Measurements from ENCODE around the gene SNRPA.

Gene SNRPA

DNA sequence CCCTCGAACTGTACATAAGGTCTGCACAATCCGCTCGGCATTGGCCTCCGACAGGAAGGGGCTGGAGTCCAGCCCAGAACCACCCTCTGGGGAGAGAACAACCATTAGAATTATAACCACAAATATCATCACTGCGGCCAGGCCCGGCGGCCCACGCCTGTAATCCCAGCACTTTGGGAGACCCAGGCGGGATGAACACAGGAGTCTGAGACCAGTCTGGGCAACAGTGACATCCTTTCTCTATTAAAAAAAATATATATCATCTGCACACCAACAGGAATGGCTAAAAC, 45.7 kb upstream of the SNRPA start:
- TF ChIP-seq CTCF (IDR thresholded peaks at IDR 0.05; ENCODE audit: control extremely low read depth, extremely low read depth, low read depth, missing control alignments): no peak
- CTCF ChIA-PET: no interaction called here
- DNase-seq (ENCODE audit: extremely low spot score): no peak
- POLR2A ChIA-PET: no interaction called here

DNA sequence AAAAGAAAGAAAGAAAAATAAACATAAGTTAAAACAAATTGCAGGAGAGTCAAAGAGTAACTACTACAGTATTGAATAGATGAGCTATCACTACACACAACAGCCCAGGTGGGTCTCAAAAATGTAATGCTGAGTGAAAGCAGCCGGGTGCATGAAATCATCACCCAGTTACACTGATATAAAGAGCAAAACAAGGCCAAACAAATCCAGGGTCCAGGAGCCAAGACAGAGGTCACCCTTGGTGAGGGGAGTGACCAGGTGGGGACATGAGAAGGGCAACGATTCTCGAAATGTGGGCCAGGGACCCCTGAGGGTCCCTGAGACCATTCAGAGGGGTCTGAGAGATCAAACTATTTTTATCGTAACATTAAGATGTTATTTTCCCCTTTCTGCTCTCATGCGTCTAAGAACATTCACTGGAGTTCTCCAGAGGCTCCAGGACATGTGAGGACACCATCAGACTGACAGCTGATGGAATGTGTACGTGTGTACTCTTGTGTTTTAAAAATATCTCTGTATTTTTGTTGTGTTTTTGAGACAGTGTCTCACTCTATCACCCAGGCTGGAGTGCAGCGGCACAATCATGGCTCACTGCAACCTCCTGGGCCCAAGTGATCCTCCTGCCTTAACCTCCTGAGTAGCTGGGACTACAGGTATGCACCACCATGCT, 44.9 kb upstream of the SNRPA start:
- POLR2A ChIA-PET: no interaction called here
- CTCF ChIA-PET: interaction anchor here (1.0 kb wide), 1 partner anchor 43 kb away, joined by 3 read pairs; no protein-coding TSS in a partner anchor
- DNase-seq (ENCODE audit: extremely low spot score): no peak
- TF ChIP-seq CTCF (IDR thresholded peaks at IDR 0.05; ENCODE audit: control extremely low read depth, extremely low read depth, low read depth, missing control alignments): no peak

DNA sequence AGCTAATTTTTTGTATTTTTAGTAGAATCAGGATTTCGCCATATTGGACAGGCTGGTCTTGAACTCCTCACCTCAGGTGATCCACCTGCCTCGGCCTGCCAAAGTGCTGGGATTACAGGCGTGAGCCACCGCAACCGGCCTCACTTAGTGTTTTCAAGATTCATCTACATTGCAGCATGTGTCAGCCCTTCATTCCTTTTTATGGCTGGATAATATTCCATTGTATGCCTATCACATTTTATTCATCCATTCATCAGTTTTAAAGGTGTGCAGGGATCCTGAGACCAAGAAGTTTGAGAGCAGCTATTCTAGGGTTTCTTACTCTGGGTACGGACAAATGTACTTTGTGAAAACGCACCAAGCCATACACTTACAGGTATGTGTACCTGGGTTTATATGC, 43.4 kb upstream of the SNRPA start:
- ChIA-PET POLR2A (interaction anchor here (1.0 to 1.1 kb wide), 2 partner anchors 15 to 842 kb away, joined by 3 to 4 read pairs; no protein-coding TSS in a partner anchor), CTCF (no interaction called here)
- no peak for DNase-seq (ENCODE audit: extremely low spot score)
- TF ChIP-seq CTCF (IDR thresholded peaks at IDR 0.05; ENCODE audit: control extremely low read depth, extremely low read depth, low read depth, missing control alignments): no peak

DNA sequence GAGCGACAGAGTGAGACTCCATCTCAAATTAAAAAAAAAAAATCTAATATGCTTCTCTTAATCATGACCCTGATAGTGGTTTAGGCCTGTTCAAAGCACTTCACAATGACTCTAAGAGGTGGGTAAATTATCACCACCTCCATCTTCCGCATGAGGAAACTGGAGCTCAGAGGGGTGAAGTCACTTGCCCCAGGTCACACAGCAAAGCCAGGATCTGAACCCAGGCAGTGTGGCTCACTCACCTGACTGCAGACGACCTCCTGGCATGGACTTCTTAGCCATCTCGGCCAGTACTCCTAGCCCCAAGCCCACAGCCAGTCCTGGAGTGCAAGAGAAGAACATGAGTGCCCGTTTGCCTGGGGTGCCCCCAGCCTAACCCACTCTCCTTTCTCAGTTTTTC, 41.2 kb upstream of the SNRPA start:
- POLR2A ChIA-PET: no interaction called here
- no peak for TF ChIP-seq CTCF (IDR thresholded peaks at IDR 0.05; ENCODE audit: control extremely low read depth, extremely low read depth, low read depth, missing control alignments)
- no peak for DNase-seq (ENCODE audit: extremely low spot score)
- CTCF ChIA-PET: interaction anchor here (1.2 kb wide), 1 partner anchor 10 kb away, joined by 4 read pairs; no protein-coding TSS in a partner anchor

GRCh38 chr19:40713939-40714338, 37.1 kb upstream of the SNRPA start:
- DNase-seq (ENCODE audit: extremely low spot score): no peak
- ChIA-PET CTCF (interaction anchor here (1.2 to 1.5 kb wide), 3 partner anchors 9 to 85 kb away, joined by 3 to 4 read pairs (median 4); partner anchors contain the start of gene EGLN2), POLR2A (interaction anchor here (0.6 to 0.7 kb wide), 2 partner anchors 143 to 162 kb away, joined by 3 to 7 read pairs; no protein-coding TSS in a partner anchor)
- no peak for TF ChIP-seq CTCF (IDR thresholded peaks at IDR 0.05; ENCODE audit: control extremely low read depth, extremely low read depth, low read depth, missing control alignments)

DNA sequence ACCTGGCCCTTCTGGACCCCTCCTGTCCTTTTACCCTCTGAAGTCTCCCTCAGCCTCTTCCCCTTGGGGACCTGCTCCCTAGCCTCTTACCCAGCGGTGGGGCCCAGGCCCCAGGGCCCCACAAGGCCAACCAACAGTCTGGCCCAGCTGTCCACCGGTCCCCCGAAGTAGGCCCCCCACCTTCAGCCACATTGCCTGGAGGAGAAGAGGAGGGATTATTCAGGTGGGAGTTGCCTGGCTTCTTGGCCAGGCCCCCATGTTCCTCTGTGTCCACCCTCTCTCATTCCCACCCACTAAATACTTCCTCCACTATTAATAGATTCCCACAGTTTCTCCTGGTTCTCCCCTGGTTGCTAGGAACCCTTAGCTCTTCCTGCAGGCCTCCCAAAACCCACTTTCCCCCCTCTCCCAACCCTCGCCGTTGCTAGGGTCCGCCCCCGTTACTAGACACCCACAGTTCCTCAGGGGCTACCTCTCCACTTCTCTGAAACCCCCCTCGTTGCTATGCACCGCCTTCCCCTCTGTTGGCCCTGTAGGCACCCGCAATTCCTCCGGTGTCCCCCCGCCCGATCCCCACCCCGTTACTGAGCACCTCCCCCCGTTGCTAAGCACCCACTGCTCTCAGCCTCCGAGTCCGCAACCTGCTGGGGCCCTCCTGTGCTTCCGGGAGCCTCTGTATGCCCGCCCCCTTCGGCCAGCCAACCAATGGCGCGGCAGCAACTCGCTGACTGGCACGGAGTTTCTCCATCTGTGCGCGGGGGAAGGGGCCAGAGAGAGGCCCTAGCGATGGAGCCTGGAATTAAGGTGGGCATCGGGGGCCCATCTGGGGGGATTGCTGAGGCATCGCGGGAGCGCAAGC, 36.3 kb upstream of the SNRPA start:
- CTCF ChIA-PET: interaction anchor here (1.2 to 1.5 kb wide), 3 partner anchors 9 to 84 kb away, joined by 3 to 4 read pairs (median 4); partner anchors contain the start of gene EGLN2
- peak; percentile 96 for DNase-seq (ENCODE audit: extremely low spot score)
- POLR2A ChIA-PET: interaction anchor here (0.6 kb wide), 1 partner anchor 144 kb away, joined by 7 read pairs; no protein-coding TSS in a partner anchor
- peak; percentile 3 for TF ChIP-seq CTCF (IDR thresholded peaks at IDR 0.05; ENCODE audit: control extremely low read depth, extremely low read depth, low read depth, missing control alignments)

Data from GM10248 (cell line).